Kidney capillary endothelial cell (primary cell): Measurements from ENCODE around the gene AAR2.

Experiments used
- DNase-seq: peaks from one replicate; pipeline ENCODE4 v3.0.0-alpha.2; 2018; ENCODE audit warnings: low spot score

AAR2 gene

DNA sequence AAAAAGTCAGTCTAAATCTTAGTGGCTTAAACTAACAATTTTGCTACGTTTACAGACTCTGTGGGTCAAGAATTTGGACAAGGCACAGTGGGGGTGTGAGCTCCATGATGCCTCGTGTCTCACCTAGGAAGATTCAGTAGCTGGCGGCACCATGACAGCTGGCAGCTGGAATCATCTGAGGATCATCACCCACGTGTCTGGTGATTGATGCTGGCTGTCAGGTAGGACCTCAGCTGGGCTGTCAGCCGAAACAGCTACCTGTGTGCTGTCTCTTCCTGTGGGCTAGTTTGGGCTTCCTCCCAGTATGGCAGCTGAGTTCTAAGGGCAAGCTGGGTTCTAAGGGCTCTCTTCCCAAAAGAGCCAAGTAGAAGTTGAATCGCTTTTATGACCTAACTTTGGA lies 43.5 kb downstream of the AAR2 start:
- DNase-seq, result no peak

DNA sequence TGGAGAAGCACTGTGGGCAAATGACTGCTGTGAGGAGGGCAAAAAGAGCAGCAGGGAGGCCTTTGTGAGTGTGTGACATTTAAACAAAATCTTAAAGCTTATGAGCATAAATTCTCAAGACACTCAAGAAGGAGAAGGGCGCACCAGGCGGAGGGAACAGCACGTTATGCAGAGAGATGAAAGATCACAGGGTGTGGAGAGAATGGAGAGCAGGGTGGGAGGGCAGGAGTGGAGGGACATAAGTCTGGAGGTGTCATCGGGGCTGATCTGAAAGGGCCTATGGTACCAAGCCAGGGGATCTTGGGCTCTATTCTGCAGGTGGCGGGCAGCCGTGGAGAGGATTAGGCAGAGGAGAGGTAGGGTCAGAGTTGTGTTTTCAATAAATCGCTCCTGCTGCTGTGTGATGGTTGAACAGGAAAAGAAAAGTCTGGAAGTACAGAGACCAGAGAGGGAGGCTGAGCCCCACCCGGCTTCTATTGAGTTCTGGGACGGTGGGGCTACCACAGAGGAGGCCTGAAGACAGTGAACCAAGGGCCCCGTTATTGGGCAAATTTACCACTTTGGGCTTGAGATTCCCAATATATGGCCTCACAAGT lies 45.6 kb downstream of the AAR2 start:
- DNase-seq, result no peak

DNA sequence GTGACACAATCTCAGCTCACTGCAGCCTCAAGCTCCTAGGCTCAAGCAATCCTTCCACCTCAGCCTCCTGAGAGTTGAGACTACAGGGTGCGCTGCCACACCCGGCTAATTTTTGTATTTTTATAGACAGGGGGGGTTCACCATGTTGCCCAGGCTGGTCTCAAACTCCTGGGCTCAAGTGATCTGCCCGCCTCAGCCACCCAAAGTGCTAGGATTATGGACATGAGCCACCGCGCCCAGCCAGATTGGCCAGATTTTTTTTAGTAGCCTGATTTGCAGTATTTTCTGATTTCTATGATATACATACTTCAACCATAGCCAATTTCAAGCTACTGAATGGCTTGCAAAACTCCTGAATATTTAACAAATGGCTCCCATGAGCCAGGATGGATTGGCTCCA lies 48.5 kb downstream of the AAR2 start:
- DNase-seq, result no peak

DNA sequence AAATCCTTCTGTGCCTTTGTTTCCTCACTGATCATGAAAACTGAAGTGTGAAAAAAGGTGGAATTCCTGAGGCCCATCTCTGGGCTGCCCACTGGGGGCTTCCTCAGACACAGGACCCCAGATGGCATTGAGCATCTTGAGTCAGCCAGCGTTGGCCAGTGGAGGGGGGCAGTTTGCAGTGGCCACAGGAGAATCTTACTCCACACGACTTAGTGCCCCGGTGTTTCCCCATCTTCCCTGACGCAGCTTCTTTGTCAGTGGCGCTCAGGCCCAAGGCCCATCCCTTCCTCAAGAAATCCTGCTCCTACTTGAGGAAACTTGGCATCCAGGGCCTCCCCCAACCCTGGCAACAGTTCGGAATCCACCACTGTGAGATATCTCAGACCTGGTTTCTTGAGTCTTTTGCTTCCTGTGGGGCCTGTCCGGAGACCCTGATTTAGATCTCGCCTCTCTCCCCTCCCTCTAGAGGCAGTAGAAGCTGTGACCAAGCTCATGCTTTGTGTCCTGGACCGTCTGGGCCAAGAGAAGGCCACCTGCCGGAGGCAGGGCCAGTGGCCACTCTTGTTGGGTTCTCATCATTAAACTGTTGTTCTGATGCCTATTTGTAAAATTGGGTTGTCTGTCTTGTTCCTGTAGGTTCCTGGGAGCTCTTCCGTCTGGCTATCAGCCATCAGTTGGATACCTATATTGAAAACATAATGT lies 49.6 kb downstream of the AAR2 start:
- DNase-seq, result no peak

DNA sequence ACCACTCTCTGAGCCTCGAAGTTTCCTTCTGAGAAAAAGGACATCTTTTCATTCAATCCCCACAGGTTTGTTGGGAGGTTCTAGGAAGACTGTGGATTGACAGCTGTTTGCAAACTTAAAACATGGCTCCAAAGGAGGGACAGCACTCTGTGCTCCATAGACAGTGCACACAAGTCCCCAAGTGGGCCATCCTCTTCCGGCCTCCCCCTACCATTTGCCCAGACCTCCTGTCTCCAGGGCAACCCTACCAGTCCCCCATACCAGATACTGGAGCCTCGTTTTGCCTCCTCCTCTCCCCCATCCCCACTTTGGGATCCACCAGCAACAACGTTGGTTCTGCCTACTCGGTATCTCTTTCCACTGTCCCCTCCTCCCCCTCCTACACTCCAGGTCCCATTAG lies 61.4 kb downstream of the AAR2 start:
- no peak for DNase-seq

DNA sequence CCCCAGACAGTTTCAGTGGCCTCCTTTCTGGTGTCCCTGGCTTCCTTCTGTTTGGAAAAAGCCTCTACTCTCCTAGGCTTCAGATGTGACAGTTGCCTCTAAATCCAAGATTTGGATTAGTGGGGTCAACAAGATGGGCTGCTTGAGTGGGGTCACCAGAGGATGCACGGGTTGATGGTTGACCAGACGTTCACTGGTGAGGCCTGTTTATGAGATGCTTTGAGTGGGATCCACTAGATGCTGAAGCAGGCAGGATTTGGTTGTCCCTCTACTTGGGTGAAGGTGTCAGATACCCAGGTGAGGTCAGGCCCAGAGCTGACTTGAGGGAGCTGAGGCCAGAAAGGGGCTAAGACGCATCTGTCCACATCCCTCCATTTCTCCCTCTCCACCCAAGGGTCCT lies 61.8 kb downstream of the AAR2 start:
- DNase-seq, result no peak

DNA sequence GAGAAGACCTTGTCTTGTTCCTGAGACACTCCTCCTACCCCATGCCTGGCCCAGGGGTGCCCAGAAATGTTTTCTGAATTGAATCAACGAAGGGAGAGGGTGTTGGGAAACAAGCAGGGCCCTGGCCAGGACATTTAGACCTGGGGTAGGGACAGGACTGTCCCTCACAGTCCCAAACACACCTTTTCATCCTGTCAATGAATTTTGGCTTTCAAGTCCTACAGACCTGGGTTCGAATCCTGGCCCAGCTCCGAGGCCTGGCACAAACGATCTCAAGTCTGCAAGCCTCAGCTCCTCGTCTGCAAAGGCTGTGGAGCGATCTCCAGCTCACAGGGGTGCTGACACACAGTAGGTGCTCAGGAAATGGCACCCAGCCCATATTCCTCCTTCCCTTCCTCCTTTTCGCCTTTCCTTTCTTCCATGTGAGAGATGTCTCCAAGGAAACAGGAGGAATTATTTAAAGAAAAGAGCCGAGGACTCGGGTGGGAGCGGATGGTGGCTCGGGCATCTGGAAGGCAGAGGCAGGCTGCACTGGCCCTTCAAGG lies 62.6 kb downstream of the AAR2 start:
- DNase-seq, result no peak

DNA sequence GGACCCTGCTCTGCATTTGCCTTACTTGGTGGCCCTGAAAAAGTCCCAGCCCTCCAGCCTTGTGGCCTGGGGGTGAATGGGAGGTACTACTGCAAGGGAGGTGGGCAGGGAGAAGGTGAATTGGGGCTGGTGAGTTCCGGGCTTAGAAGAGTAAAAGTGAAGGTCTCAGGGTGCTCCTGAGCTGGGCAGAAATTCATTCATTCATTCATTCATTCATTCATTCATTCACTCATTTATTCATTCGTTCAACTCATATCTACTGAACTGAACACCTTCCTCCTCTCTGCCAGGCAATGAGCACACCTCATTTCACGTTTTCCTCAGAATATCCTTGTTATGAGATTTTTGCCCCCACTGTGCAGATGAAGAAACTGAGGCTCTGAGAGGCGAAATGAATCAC lies 63.2 kb downstream of the AAR2 start:
- no peak for DNase-seq

DNA sequence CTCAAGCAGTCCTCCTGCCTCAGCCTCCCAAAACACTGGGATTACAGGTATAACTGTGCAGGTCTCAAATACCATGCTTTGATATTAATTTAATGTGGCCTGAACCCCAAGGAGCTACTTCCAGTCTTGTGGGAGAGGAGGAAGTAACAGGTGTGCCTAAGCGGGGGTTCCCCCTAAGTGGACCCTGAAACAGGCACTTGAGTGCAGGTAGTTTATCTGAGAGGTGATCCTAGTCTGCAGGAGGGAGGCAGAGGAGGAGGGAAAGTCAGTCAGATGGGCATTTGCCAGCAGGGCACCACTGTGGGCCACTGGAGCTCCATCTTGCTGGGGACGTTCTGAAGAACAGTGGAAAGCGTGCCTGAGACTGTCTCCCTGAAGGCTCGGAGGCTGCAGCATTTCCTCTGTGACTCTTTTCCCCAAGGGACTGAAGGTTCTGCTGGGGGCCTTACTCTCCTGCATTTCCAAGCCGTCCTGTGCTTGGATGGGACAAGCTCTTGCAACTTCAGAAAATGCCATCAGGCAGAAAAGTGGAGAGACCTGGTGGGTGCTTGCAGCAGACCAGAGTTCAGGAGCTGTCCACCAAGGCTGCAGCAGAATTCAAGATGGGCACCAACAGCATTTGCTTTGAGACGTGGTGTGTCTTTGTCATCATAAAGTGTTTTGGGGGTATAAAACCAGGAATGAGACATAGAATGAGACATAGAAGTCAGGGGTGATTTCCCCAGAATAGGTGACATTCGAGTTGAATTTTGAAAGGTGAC lies 65.3 kb downstream of the AAR2 start:
- no peak for DNase-seq

DNA sequence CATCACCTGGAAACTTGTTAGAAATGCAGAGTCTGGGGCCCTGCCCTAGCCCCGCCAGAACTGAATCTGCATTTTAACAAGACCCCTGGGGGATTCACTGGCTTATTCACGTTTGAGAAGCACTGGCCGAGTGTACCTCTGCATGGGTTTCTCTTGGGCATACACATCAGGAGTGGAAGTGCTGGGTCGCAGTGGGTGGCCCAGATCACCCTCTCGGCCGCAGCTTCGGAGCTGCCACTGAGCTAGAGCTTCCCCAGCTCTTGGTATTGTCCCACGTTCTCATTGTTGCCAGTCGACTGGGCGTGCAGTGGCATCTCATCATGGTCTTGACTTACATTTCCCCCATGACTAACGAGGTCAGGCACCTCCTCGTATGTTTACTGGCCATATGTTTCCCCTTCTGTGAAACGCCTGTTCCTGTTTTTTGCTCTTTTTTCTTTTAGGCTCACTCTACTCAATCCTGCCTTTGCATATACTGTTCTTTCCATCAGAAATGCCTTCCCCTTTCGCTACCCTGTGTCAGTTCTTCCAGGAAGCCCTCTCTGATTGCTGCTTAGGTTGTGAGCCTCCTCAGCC lies 66.8 kb downstream of the AAR2 start:
- peak; percentile 55 for DNase-seq

DNA sequence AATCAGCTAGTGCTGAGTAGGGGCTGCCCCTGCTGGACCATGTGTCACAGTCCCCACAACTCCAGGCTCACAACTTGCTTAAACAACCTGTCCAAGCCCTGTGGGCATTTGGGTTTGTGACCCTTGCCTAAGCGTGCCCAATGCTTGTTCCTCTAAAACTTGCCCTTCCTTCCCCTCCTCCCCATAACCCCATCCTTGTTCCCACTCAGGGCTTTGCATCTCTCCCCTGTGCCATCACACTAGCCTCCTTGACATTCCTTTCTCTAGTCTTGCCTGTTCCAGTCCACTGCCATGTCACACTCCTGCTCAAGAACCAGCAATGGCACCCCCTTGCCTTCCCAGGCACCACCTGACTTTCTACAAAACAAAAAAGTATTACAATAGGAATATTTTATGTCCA lies 67.6 kb downstream of the AAR2 start:
- no peak for DNase-seq

DNA sequence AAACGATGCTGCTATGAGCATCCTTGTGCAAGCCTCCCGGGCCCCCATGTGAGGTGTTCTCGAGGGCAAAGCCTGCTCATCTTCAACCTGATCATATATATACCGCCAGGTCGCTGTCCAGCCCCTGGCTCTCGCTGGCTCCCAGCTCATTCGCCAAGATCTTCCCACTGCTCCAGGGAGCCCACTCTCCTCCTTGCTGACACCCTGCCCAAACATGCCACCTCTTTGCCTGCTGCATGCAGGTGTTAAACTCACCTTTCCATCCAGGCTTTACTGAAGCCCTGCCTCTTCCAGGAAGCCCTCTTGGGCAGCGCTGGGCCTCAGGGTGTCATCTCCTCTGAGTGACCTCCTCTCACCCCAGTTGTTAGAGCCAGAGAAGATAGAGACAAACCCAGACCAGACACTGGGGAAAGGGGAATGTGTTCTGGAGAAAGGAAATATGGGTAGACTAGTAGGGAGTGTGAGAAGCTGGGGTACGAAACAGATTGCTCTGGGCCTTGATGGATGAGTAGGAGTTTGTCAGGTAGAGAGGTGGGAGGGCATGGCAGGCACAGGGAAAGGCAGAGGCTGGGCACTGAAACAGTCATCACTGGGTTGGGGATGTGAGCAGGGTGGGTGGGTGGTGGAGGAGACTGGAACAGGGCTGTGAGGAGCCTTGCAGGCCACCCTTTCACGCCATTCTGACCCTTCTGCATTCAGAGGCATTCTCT lies 68.7 kb downstream of the AAR2 start:
- no peak for DNase-seq

DNA sequence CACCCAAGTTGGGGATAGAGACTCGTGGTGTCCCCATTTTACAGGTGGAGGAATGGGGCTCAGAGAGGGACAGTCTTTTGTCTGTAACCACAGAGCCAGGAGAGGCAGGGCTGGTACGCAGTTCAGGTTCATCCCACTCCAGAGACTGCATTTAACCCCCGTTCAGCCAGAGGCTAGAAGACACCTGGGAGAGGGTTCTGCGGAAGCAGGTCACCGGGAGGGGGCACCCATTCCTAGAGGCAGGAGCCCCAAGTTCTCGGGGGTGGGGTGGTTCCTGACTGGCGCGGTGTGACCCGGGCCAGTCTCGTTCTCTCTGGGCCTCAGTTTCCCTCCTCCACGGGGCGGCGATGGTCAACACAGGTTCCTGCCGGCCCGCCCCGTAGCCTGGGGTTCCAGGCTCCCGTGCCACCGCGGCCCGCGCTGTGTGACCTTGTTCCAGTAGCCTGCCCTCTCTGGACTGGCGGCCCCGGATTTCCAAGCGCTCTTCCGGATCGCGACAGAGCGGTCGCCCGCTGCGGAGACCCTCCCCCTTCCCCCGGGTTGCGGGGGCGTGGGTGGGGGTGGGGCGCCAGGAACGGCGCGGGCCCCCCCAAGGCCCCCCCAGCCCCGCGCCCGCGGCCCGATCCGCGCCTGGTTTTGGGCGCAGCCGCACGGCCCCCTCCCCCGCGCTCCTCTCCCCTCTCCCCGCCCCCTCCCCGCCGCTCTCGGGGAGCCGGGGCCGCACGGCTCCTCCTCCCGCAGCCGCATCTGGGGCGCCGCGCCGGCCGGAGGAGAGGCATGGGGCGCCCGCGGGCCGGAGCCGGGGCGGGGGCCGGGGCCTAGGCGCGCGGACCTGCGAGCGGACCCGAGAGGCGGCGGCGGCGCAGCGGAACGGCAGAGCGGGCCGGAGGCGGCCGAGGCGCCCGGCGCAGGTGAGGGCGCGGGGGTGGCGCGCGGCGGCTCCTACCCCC lies 69.6 kb downstream of the AAR2 start, which contains the start of gene DLGAP4:
Gene DLGAP4 (plus strand): TSS at position 738 of the 950 bp plus-strand sequence. CDS start 125,379 bp downstream, outside the sequence.
- DNase-seq, result no peak
